ENCODE data around the gene ZNF467.

The ZNF467 gene

DNA sequence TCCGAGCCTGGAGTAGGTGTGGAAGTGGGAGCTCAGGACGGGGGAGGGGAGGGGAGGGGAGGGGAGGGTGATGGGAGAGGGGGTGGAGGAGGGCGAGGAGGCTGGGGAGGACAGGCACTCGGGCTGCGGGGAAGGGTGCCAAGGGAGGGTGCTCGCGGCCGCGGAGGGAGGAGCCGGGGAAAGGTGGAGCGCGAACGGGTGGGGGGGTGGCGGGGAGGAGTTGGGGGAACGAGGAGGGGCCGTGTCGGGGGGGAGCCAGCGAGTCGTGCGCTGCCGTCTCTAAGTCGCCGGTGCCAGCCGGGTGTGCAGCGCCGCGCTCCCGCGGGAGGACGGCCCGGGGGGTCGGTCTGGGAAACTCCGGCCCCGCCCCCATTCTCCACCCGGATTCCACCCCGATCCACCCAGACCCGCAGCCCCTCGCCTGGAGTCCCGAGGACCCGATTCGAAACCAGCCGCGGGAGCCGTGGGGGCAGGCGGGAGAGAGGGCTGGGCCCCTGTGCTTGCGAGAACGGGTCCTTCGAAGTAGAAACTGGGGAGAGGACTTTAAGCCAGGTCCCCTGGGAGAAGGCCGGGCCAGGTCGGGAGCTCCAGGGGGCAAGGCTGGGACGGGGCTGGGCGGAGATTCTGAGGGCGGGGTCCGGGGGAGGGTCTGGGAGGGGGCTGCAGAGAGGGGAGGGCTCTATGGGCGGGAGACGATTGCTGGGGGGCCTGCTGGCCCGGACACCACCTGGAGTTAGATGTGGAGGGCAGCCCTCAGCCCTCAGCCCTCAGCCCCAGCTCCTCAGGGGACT, at the start of gene ZNF467:
Gene ZNF467 (minus strand): TSS at position 143 of the 791 bp plus-strand sequence. CDS start 2,556 bp downstream, outside the sequence.
- no peaks in the 10 kb centered on the region for H3K27me3 Mint-ChIP-seq
- H3K36me3 Mint-ChIP-seq: no peaks in the 10 kb centered on the region
- H3K4me3 Mint-ChIP-seq: peak within 1 kb of the TSS; percentile 86
- no peaks in the 10 kb centered on the region for H3K9me3 Mint-ChIP-seq
- no peak for ATAC-seq
- H3K27ac Mint-ChIP-seq: peak within 1 kb of the TSS; percentile 44
- H3K4me1 Mint-ChIP-seq: peaks cover 12% of the 10 kb centered on the region

- H3K4me1 Mint-ChIP-seq: no peaks in the 10 kb centered on the region
- no peaks in the 10 kb centered on the region for H3K36me3 Mint-ChIP-seq
- H3K27me3 Mint-ChIP-seq: peaks cover 49% of the 10 kb centered on the region
- no peaks in the 10 kb centered on the region for H3K9me3 Mint-ChIP-seq
- no peak overlapping the region for H3K27ac Mint-ChIP-seq
- ATAC-seq: no peak
- H3K4me3 Mint-ChIP-seq: no peak overlapping the region
Observed at GRCh38 chr7:149822353-149822943, 49.1 kb upstream of the ZNF467 start.

DNA sequence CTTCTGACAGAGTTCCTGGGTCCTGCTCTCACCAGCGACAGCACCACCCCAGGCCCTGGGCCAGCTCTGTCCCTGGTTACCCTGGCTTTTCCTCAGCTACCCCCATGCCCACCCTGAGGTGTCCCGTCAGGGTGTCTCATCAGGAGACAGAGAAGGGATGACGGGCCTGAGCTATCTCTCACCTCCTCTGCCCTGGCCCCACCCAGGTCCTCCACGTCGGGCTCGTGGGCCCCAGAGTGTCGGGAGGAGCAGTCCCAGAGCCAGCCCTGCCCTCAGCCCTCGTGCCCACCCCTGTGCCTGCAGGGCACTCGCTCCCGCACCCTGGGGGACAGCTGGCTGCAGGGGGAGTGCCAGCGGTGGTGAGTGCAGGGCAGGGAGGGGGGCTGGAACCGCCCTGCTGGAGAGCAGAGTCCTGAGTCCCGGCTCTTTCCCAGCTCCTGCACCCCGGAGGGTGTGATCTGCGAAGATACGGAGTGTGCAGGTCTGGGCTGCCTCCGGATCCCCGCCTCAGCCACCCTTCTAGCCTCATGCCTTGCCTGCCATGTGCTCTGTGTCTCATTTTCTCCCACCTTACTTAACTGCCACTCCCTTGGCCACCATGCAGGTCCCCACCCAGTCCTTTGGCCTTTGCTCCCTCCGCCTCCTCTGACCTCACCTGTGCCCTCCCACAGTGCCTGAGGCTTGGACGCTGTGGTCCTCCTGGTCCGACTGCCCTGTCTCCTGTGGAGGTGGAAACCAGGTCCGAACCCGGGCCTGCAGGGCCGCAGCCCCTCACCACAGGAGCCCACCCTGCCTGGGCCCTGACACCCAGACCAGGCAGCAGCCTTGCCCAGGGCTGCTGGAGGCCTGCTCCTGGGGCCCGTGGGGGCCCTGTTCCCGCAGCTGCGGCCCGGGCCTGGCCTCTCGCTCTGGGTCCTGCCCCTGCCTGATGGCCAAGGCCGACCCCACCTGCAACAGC, 48.1 kb upstream of the ZNF467 start:
- Mint-ChIP-seq H3K4me3 (no peak overlapping the region), H3K36me3 (no peaks in the 10 kb centered on the region), H3K4me1 (no peaks in the 10 kb centered on the region), H3K9me3 (no peaks in the 10 kb centered on the region), H3K27ac (no peak overlapping the region), H3K27me3 (peaks cover 48% of the 10 kb centered on the region)
- ATAC-seq: no peak

GRCh38 chr7:149820622-149821190, 47.3 kb upstream of the ZNF467 start:
- no peaks in the 10 kb centered on the region for H3K36me3 Mint-ChIP-seq
- no peak overlapping the region for H3K27ac Mint-ChIP-seq
- H3K9me3 Mint-ChIP-seq: no peaks in the 10 kb centered on the region
- no peaks in the 10 kb centered on the region for H3K4me1 Mint-ChIP-seq
- no peak overlapping the region for H3K4me3 Mint-ChIP-seq
- peaks cover 48% of the 10 kb centered on the region for H3K27me3 Mint-ChIP-seq
- no peak for ATAC-seq

DNA sequence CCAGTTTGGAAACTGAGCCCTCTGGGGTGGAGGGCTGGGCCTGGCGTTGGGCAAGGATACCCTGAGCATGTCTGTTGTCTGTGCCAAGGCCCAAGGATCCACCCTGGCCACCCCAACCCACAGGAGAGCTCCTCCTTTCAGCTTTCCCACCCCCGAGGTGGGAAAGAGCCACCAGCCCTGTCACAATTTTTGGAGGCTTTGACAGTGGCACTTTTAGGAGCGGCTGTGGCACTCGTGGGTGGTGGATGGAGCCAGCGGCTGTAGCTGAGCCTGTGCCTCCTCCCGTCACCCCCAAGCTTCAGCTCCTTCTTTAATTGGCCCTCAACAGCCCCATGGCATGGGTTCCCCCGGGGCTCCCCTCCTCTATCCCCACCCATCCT, 46.6 kb upstream of the ZNF467 start:
- H3K4me1 Mint-ChIP-seq: no peaks in the 10 kb centered on the region
- peaks cover 44% of the 10 kb centered on the region for H3K27me3 Mint-ChIP-seq
- H3K36me3 Mint-ChIP-seq: no peaks in the 10 kb centered on the region
- no peak overlapping the region for H3K4me3 Mint-ChIP-seq
- H3K27ac Mint-ChIP-seq: no peak overlapping the region
- no peak for ATAC-seq
- no peaks in the 10 kb centered on the region for H3K9me3 Mint-ChIP-seq

GRCh38 chr7:149819141-149819960, 46.0 kb upstream of the ZNF467 start:
- Mint-ChIP-seq H3K27ac (no peak overlapping the region), H3K27me3 (peaks cover 38% of the 10 kb centered on the region), H3K4me3 (no peak overlapping the region), H3K36me3 (no peaks in the 10 kb centered on the region), H3K4me1 (no peaks in the 10 kb centered on the region), H3K9me3 (no peaks in the 10 kb centered on the region)
- ATAC-seq: no peak

DNA sequence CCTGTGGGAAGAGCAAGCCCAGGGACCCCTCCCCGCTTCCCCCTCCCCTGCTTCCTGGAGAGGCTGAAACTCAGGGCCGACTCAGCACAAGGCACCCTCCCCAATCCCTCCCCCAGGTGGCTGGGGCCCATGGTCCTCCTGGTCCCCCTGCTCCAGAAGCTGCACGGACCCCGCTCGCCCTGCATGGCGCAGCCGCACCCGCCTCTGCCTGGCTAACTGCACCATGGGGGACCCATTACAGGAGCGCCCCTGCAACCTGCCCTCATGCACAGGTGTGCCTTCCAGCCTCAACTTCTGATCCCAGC, 45.1 kb upstream of the ZNF467 start:
- peaks cover 30% of the 10 kb centered on the region for H3K27me3 Mint-ChIP-seq
- H3K4me1 Mint-ChIP-seq: no peaks in the 10 kb centered on the region
- no peaks in the 10 kb centered on the region for H3K36me3 Mint-ChIP-seq
- no peak overlapping the region for H3K27ac Mint-ChIP-seq
- H3K4me3 Mint-ChIP-seq: no peak overlapping the region
- no peak for ATAC-seq
- H3K9me3 Mint-ChIP-seq: no peaks in the 10 kb centered on the region

DNA sequence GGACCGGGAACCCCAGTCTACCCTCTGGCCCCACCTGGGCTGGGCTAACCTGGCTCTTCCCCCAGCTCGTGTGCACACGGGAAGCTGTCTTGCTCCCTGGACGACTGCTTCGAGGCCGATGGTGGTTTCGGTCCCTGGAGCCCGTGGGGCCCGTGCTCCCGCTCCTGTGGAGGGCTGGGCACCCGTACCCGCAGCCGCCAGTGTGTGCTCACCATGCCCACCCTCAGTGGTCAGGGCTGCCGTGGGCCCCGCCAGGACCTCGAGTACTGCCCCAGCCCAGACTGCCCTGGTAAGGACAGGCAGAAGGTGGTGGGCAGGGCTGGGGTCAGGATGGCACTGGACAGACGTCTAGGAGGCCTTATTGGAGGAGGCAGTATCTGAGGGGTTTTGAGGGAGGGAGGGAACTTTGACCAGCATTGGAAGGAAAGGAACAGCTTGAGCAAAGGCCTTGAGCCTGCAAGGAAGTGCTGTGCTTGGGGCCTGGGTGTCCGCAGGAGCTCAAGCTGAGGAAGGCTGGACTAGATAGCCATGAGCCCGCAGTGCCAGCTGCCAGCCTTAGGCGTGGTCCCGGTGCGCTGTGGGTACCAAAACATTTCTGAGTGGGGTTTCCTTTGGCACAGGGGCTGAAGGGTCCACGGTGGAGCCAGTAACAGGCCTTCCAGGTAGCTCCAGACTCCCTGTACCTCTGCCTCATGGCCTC, 44.6 kb upstream of the ZNF467 start:
- peaks cover 29% of the 10 kb centered on the region for H3K27me3 Mint-ChIP-seq
- H3K9me3 Mint-ChIP-seq: no peaks in the 10 kb centered on the region
- no peak overlapping the region for H3K27ac Mint-ChIP-seq
- no peaks in the 10 kb centered on the region for H3K36me3 Mint-ChIP-seq
- H3K4me3 Mint-ChIP-seq: no peak overlapping the region
- no peaks in the 10 kb centered on the region for H3K4me1 Mint-ChIP-seq
- no peak for ATAC-seq

DNA sequence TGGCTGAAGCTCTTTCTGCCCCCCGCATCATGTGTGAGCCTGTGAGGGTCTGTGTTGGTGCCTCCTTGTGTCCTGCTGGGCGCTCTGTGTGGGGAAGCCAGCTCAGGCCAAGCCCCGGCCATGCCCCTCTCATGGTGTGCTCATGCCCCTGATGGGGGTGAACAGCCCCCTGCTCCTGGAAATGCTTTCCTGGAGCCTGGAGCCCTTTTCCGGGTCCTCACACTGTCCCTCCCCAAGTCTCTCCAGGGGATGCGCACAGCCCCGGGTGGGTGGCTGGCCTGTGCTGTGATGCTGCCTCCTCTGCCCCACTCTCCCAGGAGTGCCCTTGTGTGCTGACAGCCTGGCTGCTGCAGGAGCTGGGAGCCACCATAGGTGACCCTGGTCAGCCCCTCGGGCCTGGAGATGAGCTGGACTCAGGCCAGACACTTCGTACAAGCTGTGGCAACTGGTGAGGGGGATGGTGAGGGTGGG, 43.9 kb upstream of the ZNF467 start:
- ATAC-seq: no peak
- Mint-ChIP-seq H3K4me1 (no peaks in the 10 kb centered on the region), H3K9me3 (no peaks in the 10 kb centered on the region), H3K27me3 (peaks cover 28% of the 10 kb centered on the region), H3K4me3 (no peak overlapping the region), H3K36me3 (no peaks in the 10 kb centered on the region), H3K27ac (no peak overlapping the region)

DNA sequence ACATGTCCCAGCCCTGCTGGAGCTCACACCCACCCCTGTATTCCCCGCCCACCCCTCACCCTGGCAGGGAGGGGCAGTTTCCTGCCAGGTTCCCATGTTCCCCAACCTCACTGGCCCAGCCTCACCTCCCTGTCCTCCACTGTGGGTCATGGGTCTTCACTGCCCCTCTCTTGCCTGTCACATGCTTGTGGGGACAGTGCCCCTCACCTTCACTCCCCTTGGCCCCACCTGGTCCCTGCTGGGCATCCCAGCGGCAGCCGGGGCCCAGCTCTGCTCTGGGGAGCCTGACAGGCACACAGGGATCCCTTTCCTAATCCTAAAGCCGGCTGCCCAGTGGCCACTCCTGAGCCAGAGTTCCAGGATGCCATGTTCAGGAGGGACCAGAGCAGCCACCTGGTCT, 43.4 kb upstream of the ZNF467 start:
- no peaks in the 10 kb centered on the region for H3K9me3 Mint-ChIP-seq
- no peak for ATAC-seq
- peaks cover 22% of the 10 kb centered on the region for H3K27me3 Mint-ChIP-seq
- no peak overlapping the region for H3K4me3 Mint-ChIP-seq
- H3K4me1 Mint-ChIP-seq: no peaks in the 10 kb centered on the region
- no peaks in the 10 kb centered on the region for H3K36me3 Mint-ChIP-seq
- H3K27ac Mint-ChIP-seq: no peak overlapping the region

- Mint-ChIP-seq H3K27ac (no peak overlapping the region), H3K9me3 (no peaks in the 10 kb centered on the region), H3K36me3 (no peaks in the 10 kb centered on the region), H3K4me3 (no peak overlapping the region), H3K27me3 (peaks cover 18% of the 10 kb centered on the region), H3K4me1 (no peaks in the 10 kb centered on the region)
- ATAC-seq: no peak
Observed at GRCh38 chr7:149816267-149816751, 42.9 kb upstream of the ZNF467 start.

DNA sequence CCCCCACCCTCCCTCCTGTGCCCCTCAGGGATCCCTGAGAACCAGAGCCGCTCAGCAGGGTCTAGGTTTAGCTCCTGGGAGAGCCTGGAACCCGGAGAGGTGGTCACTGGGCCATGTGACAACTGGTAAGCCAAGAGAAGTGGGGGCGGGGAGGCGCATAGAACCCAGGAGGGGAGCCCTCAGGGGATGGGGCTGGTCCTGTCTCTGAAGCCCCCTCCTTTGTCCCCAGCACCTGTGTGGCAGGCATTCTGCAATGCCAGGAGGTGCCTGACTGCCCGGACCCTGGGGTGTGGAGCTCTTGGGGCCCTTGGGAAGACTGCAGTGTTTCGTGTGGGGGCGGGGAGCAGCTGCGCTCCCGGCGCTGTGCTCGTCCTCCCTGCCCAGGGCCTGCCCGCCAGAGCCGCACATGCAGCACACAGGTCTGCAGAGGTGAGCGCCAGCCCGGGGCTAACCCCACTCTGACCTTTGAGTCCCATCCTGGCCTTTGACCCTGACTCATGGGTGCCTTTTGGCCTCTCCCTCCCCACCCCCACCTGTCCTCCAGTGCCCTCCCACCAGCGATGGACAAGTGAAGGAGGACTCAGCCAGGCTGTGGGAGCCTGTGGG, 42.4 kb upstream of the ZNF467 start:
- ATAC-seq: no peak
- Mint-ChIP-seq H3K27ac (no peak overlapping the region), H3K36me3 (no peaks in the 10 kb centered on the region), H3K4me3 (no peak overlapping the region), H3K4me1 (no peaks in the 10 kb centered on the region), H3K9me3 (no peaks in the 10 kb centered on the region), H3K27me3 (peaks cover 16% of the 10 kb centered on the region)

DNA sequence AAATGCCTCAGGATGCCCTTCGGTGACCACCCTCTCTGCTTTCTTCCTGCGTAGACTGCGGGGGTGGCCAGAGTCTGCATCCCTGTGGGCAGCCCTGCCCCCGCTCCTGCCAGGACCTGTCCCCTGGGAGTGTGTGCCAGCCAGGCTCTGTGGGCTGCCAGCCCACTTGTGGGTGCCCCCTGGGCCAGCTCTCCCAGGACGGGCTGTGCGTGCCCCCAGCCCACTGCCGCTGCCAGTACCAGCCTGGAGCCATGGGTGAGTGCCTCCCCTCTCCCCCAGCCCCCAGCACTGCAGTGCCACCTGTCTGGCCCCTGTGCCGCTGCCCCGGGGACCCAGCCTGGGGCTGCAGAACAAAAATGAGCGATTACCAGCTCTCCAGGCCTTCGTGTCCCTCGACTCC, 41.7 kb upstream of the ZNF467 start:
- Mint-ChIP-seq H3K27me3 (peaks cover 16% of the 10 kb centered on the region), H3K27ac (no peak overlapping the region), H3K4me1 (no peaks in the 10 kb centered on the region), H3K9me3 (no peaks in the 10 kb centered on the region), H3K4me3 (no peak overlapping the region), H3K36me3 (no peaks in the 10 kb centered on the region)
- no peak for ATAC-seq

DNA sequence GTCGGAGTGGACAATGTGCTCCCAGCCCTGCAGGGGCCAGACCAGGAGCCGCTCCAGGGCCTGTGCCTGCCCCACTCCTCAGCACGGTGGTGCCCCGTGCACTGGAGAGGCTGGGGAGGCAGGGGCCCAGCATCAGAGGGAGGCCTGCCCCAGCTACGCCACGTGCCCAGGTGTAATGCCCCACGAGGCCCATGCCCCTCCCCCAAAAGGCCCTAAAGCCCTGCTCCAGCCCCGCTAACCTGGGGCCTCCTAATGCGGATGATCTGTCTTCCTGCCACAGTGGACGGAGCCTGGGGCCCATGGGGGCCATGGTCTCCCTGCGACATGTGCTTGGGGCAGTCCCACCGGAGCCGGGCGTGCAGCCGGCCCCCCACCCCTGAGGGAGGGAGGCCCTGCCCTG, 41.1 kb upstream of the ZNF467 start:
- H3K36me3 Mint-ChIP-seq: no peaks in the 10 kb centered on the region
- no peaks in the 10 kb centered on the region for H3K4me1 Mint-ChIP-seq
- peak; percentile 5 for ATAC-seq
- peaks cover 16% of the 10 kb centered on the region for H3K27me3 Mint-ChIP-seq
- no peak overlapping the region for H3K27ac Mint-ChIP-seq
- H3K9me3 Mint-ChIP-seq: no peaks in the 10 kb centered on the region
- H3K4me3 Mint-ChIP-seq: no peak overlapping the region

Data from stimulated activated memory B cell treated with anti-CD40 and anti-IgM and Interleukin-4, amounts not matched to agents 10 μg/mL and 1 μg/mL and 100 μg/mL, for 72 hours (primary cell).